MCF 10A (cell line): ENCODE measurements around the gene ASB2. TPM values are rescaled to one million over a fixed set of nuclear protein-coding genes. Genes with fewer than 3 reads are reported as not detected.

Experiments
- BruUV-seq: library from RNA; stranded (reverse); fragments of 400-500 nt; replicated peaks from 2 replicates; lab custom pipeline; 2021; lab: Mats Ljungman, UMichigan
- CTCF ChIA-PET: fragments of 300-600 bp; sonication (Branson Sonifier 250); formaldehyde crosslinking; extraction: SDS; loops from one replicate; lab custom pipeline; 2021; ENCODE audit warnings: antibody characterized with exemption, inconsistent platforms; lab: Yijun Ruan, JAX
- POLR2A ChIA-PET: fragments of 300-600, 350-650 bp; sonication (Branson Sonifier 250); formaldehyde crosslinking; extraction: SDS; loops from one replicate; lab custom pipeline; 2020; ENCODE audit warnings: antibody characterized with exemption, inconsistent platforms; lab: Yijun Ruan, JAX
- DNase-seq: peaks from one replicate; pipeline ENCODE4 v3.0.0-alpha.2; 2018; ENCODE audit not compliant: unreplicated experiment
- H3K27ac Mint-ChIP-seq: one replicate; pipeline ENCODE4 v1.8.0; 2022; ENCODE audit warnings: mild to moderate bottlenecking, low read depth, mixed read lengths; ENCODE audit not compliant: unreplicated experiment
- H3K27me3 Mint-ChIP-seq: one replicate; pipeline ENCODE4 v1.8.0; 2022; ENCODE audit warnings: mixed read lengths; ENCODE audit not compliant: insufficient read depth, unreplicated experiment
- H3K36me3 Mint-ChIP-seq: one replicate; pipeline ENCODE4 v1.8.0; 2022; ENCODE audit warnings: mild to moderate bottlenecking, moderate library complexity, mixed read lengths; ENCODE audit not compliant: insufficient read depth, unreplicated experiment
- H3K4me1 Mint-ChIP-seq: one replicate; pipeline ENCODE4 v1.8.0; 2022; ENCODE audit warnings: mixed read lengths; ENCODE audit not compliant: insufficient read depth, unreplicated experiment
- H3K4me3 Mint-ChIP-seq: one replicate; pipeline ENCODE4 v1.8.0; 2022; ENCODE audit warnings: mild to moderate bottlenecking, moderate library complexity, mixed read lengths; ENCODE audit not compliant: unreplicated experiment
- H3K9me3 Mint-ChIP-seq: one replicate; pipeline ENCODE4 v1.8.0; 2022; ENCODE audit warnings: mixed read lengths; ENCODE audit not compliant: unreplicated experiment
- intact Hi-C: fragments of 100-400 bp; cut with micrococcal nuclease; formaldehyde crosslinking; loops from 2 replicates; pipeline ENCODE4 v1.14.1; 2022
- total RNA-seq: library from RNA; stranded (reverse); gene quantifications from 2 replicates; pipeline ENCODE4 v1.2.3, GENCODE V29; 2022
- TF ChIP-seq, protein P1 (sequence below): fragments of 200-600 bp; IDR thresholded peaks from one replicate; pipeline ENCODE4 v1.8.0; 2022; ENCODE audit warnings: antibody characterized with exemption, mild to moderate bottlenecking; ENCODE audit not compliant: unreplicated experiment

ASB2 gene
- total RNA-seq, 1 experiment from 2014 or later: not detected

DNA sequence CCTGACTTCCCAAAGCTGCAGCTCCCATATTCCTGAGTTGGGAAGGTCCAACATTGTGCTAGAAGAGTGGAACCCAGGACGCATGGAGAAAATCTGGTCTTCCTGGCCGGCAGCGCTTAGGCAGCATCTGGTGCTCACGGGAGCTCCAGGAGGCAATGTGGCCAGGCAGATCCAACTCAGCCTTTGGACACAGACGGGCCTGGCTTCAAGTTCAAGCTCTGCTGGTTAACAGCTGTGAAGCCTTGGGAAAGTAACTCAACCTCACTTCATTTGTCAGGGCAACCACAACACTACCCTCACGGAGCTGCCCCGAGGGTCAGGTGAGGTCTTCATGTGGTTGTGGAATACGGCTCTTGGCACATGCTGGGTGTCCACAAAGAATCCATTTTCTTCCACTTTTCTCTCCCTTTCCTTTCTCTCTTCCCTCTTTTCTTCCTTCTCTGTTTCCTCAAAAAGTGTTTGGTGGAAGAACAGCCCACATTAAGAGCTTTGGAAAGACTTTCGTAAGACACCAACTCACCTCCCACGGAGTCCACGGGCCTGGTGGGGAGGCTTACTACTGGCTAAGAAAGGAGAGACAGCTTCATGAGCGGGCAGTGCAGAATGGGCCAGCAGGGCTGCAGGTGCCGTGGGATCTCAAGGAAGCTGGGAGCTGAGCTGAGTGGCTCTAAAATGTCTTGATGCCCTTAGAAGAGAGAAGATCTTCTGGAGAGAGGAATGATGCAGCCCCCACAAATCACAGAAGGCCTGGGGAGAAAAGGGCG is 51.6 kb downstream of the ASB2 start:
- CTCF ChIA-PET: interaction anchor here (0.7 to 1.3 kb wide), 4 partner anchors 11 to 1593 kb away, joined by 3 to 4 read pairs (median 3); no protein-coding TSS in a partner anchor

DNA sequence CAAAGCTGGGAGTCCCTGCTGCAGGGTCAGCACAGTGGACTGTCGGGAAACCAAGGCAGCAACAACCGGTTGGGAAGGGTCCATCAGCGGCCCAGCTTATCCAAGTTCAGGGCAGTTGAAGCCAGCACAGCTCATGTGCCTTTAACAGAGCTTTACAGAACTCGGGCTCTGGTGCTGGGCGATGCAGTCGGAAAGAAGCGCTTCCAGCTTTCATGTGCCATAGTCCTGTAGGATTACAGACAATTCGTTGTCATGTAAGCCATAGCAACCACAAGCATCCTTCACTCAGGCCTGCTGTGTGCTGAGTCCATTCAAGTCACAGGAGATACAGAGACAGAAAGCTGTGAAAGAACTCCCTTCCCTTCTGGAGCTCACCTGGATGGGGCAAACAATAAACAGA is 52.7 kb downstream of the ASB2 start:
- Mint-ChIP-seq H3K27ac (no peak overlapping the region), H3K4me3 (no peak overlapping the region), H3K36me3 (no peaks in the 10 kb centered on the region), H3K4me1 (no peaks in the 10 kb centered on the region), H3K9me3 (peaks cover 7% of the 10 kb centered on the region), H3K27me3 (no peaks in the 10 kb centered on the region)
- BruUV-seq: no TSS peak
- ChIA-PET POLR2A (interaction anchor here (1.4 kb wide), 1 partner anchor 13 kb away, joined by 3 read pairs; no protein-coding TSS in a partner anchor), CTCF (interaction anchor here (0.6 to 1.3 kb wide), 4 partner anchors 14 to 40 kb away, joined by 3 to 4 read pairs (median 4); no protein-coding TSS in a partner anchor)
- intact Hi-C loops: no loop called here
- DNase-seq: no peak
- TF ChIP-seq, protein P1, sequence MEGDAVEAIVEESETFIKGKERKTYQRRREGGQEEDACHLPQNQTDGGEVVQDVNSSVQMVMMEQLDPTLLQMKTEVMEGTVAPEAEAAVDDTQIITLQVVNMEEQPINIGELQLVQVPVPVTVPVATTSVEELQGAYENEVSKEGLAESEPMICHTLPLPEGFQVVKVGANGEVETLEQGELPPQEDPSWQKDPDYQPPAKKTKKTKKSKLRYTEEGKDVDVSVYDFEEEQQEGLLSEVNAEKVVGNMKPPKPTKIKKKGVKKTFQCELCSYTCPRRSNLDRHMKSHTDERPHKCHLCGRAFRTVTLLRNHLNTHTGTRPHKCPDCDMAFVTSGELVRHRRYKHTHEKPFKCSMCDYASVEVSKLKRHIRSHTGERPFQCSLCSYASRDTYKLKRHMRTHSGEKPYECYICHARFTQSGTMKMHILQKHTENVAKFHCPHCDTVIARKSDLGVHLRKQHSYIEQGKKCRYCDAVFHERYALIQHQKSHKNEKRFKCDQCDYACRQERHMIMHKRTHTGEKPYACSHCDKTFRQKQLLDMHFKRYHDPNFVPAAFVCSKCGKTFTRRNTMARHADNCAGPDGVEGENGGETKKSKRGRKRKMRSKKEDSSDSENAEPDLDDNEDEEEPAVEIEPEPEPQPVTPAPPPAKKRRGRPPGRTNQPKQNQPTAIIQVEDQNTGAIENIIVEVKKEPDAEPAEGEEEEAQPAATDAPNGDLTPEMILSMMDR: no peak

More for the DNA sequence above, 51.6 kb downstream of the ASB2 start:
- POLR2A ChIA-PET: no interaction called here
- TF ChIP-seq, protein P1: no peak
- intact Hi-C loops: no loop called here
- H3K4me3 Mint-ChIP-seq: no peak overlapping the region
- no peak for DNase-seq
- H3K27ac Mint-ChIP-seq: no peak overlapping the region
- no peaks in the 10 kb centered on the region for H3K4me1 Mint-ChIP-seq
- H3K9me3 Mint-ChIP-seq: peaks cover 3% of the 10 kb centered on the region
- no TSS peak for BruUV-seq
- H3K36me3 Mint-ChIP-seq: no peaks in the 10 kb centered on the region
- H3K27me3 Mint-ChIP-seq: no peaks in the 10 kb centered on the region

DNA sequence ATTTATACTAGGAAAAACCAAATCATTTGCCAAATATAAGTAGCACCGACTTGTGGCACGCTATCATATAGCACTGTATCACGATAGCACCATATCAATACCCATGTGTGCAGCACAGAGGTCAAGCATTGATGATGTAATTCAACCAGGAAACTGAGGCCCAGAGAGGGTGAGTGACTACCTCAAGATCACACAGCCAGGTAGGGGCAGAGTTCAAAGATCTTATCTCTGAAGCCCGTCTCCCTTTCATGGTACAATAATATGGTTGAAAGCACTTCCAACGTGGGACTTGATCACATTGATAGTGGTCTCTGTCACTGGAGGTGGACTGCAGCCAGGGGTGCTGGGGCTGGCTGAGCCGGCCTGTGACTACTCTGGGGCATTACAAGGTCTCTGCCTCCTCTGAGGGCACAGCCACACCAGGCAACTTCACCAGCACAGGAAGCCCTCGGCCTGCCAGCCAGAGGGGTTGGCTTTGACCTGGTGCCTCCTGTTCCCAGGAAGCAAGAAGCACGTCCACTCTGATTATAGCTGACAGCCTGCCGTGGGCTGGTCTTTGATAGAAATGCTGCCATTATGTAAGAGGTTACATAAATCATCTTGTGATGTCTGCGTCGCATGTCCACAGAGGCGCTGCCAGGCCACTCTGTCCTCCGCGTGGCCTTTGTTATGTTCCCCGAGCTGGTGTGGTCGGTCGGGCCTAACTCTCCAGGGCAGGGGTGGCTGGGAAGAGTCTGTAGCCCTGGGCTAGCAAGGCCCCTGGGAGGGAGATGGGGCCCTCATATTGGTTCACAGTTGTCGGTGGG is 55.2 kb downstream of the ASB2 start:
- Mint-ChIP-seq H3K4me3 (no peak overlapping the region), H3K36me3 (no peaks in the 10 kb centered on the region), H3K9me3 (peaks cover 7% of the 10 kb centered on the region), H3K27me3 (no peaks in the 10 kb centered on the region), H3K27ac (no peak overlapping the region), H3K4me1 (no peaks in the 10 kb centered on the region)
- ChIA-PET CTCF (interaction anchor here (0.6 to 0.7 kb wide), 3 partner anchors 18 to 741 kb away, joined by 3 read pairs; no protein-coding TSS in a partner anchor), POLR2A (no interaction called here)
- TF ChIP-seq, protein P1: no peak
- DNase-seq: no peak
- no TSS peak for BruUV-seq
- intact Hi-C loops: no loop called here

DNA sequence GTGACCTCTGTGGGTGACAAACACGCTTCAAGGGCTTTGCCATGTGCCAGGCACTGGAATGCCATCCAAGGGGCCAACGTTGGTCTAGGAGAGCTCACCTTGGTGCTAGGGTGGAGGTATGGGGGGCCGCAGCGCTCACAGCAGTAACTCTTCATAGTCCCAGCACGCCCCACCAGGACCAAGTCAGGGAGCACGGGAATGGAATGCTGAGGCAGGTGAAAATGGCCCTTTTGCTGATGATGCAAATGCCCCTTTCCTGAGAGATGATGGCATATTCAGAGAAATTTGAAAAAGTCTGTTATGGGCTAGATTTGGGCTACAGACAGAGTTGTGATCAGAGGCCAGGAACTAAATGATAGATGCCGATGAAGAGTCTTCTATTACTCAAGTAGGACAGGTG is 59.2 kb downstream of the ASB2 start:
- Mint-ChIP-seq H3K27me3 (no peaks in the 10 kb centered on the region), H3K4me1 (no peaks in the 10 kb centered on the region), H3K36me3 (no peaks in the 10 kb centered on the region), H3K4me3 (no peak overlapping the region), H3K27ac (no peak overlapping the region), H3K9me3 (peaks cover 15% of the 10 kb centered on the region)
- no TSS peak for BruUV-seq
- intact Hi-C loops: no loop called here
- ChIA-PET CTCF (interaction anchor here (0.6 to 1.0 kb wide), 3 partner anchors 11 to 225 kb away, joined by 3 to 4 read pairs (median 3); no protein-coding TSS in a partner anchor), POLR2A (interaction anchor here (0.6 kb wide), 1 partner anchor 85 kb away, joined by 3 read pairs; no protein-coding TSS in a partner anchor)
- TF ChIP-seq, protein P1: no peak
- no peak for DNase-seq
